H1 (cell line): ENCODE results near the gene GALNT6.

Experiments used
- BACH1 ChIP-seq: IDR thresholded peaks from 2 replicates; pipeline ENCODE4 v1.6.1; 2012; ENCODE audit warnings: low read length, improper control_type of control experiment
- CHD2 ChIP-seq: IDR thresholded peaks from 2 replicates; pipeline ENCODE4 v1.6.1; 2012; ENCODE audit warnings: low read length, improper control_type of control experiment
- EZH2 ChIP-seq: fragments of 200-600 bp; sonication (generic); IDR thresholded peaks from 2 replicates; pipeline ENCODE4 v1.7.1; 2012; ENCODE audit warnings: low read depth, mild to moderate bottlenecking, moderate library complexity, low read length, inconsistent platforms; ENCODE audit not compliant: severe bottlenecking
- MAFK ChIP-seq: IDR thresholded peaks from 2 replicates; pipeline ENCODE4 v1.6.1; 2012; ENCODE audit warnings: low read depth, mild to moderate bottlenecking, improper control_type of control experiment, low read length
- POLR2A ChIP-seq, 2 experiments: IDR thresholded peaks; 1 replicate in 1 of 2; 2 replicates in 1 of 2; pipeline ENCODE4 v1.6.1; 2011; ENCODE audit warnings: low read depth in 2 of 2, low read length in 2 of 2, mild to moderate bottlenecking in 2 of 2; ENCODE audit errors: control extremely low read depth in 1 of 2
- RNF2 ChIP-seq: fragments of 200-900, 300-1000 bp; sonication (generic); IDR thresholded peaks from 2 replicates; pipeline ENCODE4 v1.7.1; 2016; ENCODE audit warnings: borderline replicate concordance, low read depth, mild to moderate bottlenecking, antibody characterized with exemption, low read length; ENCODE audit not compliant: poor library complexity, severe bottlenecking; ENCODE audit errors: missing control alignments
- SP1 ChIP-seq: IDR thresholded peaks from 2 replicates; pipeline ENCODE4 v1.6.1; 2011; ENCODE audit warnings: low read depth, low read length
- TAF1 ChIP-seq: IDR thresholded peaks from 2 replicates; pipeline ENCODE4 v1.6.1; 2011; ENCODE audit warnings: mild to moderate bottlenecking, low read depth, low read length
- TF ChIP-seq, protein P1 (sequence below), 3 experiments: IDR thresholded peaks; 1 replicate in 2 of 3; 2 replicates in 1 of 3; pipeline versions ENCODE4 v1.5.1 to v1.6.1; 2011; ENCODE audit warnings: low read length in 3 of 3, mild to moderate bottlenecking in 3 of 3, inconsistent platforms in 2 of 3, low read depth in 1 of 3, moderate library complexity in 1 of 3; ENCODE audit not compliant: insufficient read depth in 1 of 3; ENCODE audit errors: control extremely low read depth in 1 of 3
- TF ChIP-seq, protein P2 (sequence below): IDR thresholded peaks from 2 replicates; pipeline ENCODE4 v1.6.1; 2011; ENCODE audit warnings: low read length, improper control_type of control experiment

DNA sequence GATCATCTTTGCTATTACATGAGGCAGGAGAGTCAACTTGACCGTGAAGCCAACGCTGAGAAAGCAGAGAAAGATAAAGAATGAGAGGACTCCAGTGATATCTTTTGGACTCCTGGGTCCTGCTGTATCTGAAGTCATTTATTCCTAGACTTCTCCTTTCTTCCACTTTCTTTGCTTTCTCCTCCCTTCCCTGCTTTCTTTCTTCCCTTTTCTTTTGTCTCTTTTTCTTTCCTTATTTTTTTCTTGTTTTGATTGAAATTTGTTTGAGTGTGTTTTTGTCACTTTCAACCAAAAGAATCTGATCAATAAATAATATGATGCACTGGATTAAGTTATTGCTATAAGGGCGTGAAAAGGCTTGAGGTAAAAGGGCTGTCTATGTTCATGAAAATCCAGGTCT lies 13.4 kb upstream of the GALNT6 start:
- TF ChIP-seq SP1 = no peak
- TF ChIP-seq POLR2A (IDR thresholded peaks at IDR 0.05; ENCODE audit: control extremely low read depth in 1 of 2, low read depth in 2 of 2, low read length in 2 of 2) = no peak
- no peak for TF ChIP-seq MAFK
- TF ChIP-seq, protein P1, sequence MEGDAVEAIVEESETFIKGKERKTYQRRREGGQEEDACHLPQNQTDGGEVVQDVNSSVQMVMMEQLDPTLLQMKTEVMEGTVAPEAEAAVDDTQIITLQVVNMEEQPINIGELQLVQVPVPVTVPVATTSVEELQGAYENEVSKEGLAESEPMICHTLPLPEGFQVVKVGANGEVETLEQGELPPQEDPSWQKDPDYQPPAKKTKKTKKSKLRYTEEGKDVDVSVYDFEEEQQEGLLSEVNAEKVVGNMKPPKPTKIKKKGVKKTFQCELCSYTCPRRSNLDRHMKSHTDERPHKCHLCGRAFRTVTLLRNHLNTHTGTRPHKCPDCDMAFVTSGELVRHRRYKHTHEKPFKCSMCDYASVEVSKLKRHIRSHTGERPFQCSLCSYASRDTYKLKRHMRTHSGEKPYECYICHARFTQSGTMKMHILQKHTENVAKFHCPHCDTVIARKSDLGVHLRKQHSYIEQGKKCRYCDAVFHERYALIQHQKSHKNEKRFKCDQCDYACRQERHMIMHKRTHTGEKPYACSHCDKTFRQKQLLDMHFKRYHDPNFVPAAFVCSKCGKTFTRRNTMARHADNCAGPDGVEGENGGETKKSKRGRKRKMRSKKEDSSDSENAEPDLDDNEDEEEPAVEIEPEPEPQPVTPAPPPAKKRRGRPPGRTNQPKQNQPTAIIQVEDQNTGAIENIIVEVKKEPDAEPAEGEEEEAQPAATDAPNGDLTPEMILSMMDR (IDR thresholded peaks at IDR 0.05; ENCODE audit: control extremely low read depth in 1 of 3, insufficient read depth in 1 of 3, low read depth in 1 of 3, low read length in 3 of 3) = no peak
- no peak for TF ChIP-seq BACH1
- TF ChIP-seq RNF2 = no peak
- TF ChIP-seq EZH2 = no peak
- TF ChIP-seq, protein P2, sequence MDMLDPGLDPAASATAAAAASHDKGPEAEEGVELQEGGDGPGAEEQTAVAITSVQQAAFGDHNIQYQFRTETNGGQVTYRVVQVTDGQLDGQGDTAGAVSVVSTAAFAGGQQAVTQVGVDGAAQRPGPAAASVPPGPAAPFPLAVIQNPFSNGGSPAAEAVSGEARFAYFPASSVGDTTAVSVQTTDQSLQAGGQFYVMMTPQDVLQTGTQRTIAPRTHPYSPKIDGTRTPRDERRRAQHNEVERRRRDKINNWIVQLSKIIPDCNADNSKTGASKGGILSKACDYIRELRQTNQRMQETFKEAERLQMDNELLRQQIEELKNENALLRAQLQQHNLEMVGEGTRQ = no peak
- no peak for TF ChIP-seq CHD2
- no peak for TF ChIP-seq TAF1
